ENCODE results near the gene EXOC6B. TPM values are rescaled to one million over a fixed set of nuclear protein-coding genes. Genes with fewer than 3 reads are reported as not detected.

EXOC6B gene
- total and polyA plus RNA-seq, 12 donors = 16.3 to 243 (median 144) TPM

DNA sequence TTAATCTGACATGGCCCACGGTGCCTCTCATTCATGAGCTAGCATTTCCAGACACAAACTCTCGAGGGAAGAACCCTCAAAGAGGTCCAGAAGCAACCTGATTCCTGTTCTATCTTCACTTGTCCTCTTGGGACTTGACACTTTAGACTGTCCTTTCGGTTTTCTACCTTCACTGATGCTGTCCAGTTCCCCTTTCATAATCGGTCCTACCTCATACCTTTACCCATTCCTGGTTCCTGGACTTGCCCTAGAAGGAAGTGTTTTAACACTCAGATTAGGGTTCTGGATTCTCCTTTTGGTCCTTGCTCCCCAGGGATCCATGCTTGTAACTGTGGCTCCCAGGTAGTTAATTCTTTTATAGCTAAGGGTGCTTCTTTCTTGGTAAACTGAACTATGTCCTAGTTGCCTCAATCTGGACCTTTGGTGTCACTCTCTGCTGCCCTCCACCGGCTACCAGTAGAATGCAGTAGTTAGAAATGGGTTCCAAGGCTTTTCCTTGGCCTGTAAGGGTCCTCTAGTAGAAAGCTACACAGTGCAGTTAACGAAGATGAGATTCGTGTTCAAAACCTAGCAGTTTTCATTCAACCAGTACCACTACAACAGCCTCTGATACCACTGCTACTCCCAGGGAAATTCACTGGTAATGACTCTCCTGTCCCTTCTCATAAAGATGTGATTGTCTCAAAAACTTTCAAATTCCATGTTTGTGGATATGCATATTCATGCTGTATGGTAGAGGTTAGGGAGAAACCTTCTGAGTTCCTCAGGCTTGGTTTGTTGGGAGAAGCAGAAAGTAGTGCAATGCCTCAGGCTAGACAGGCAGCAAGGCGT is 500.0 kb downstream of the EXOC6B start:
- no peaks in the 10 kb centered on the region for H3K27me3 ChIP-seq
- ATAC-seq (peak in 1 of 8 donors; percentile 46), DNase-seq (no peak)
- 62 to 70% methylated on average over 8 of the region's 8 CpGs for WGBS, 2 donors
- intact Hi-C loops (cut with DNase I) = no loop called here
- TF ChIP-seq, protein P1, sequence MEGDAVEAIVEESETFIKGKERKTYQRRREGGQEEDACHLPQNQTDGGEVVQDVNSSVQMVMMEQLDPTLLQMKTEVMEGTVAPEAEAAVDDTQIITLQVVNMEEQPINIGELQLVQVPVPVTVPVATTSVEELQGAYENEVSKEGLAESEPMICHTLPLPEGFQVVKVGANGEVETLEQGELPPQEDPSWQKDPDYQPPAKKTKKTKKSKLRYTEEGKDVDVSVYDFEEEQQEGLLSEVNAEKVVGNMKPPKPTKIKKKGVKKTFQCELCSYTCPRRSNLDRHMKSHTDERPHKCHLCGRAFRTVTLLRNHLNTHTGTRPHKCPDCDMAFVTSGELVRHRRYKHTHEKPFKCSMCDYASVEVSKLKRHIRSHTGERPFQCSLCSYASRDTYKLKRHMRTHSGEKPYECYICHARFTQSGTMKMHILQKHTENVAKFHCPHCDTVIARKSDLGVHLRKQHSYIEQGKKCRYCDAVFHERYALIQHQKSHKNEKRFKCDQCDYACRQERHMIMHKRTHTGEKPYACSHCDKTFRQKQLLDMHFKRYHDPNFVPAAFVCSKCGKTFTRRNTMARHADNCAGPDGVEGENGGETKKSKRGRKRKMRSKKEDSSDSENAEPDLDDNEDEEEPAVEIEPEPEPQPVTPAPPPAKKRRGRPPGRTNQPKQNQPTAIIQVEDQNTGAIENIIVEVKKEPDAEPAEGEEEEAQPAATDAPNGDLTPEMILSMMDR (IDR thresholded peaks at IDR 0.05) = peak in 8 of 9 donors; percentile 7 to 64 (median 52)
- H3K4me1 ChIP-seq = peaks cover 0 to 12% (median 0%) of the 10 kb centered on the region in 9 donors
- H3K4me3 ChIP-seq = no peak overlapping the region
- H3K9me3 ChIP-seq = peaks cover 0 to 5% (median 0%) of the 10 kb centered on the region in 11 donors
- H3K27ac ChIP-seq = no peak overlapping the region
- no peaks in the 10 kb centered on the region for H3K36me3 ChIP-seq

DNA sequence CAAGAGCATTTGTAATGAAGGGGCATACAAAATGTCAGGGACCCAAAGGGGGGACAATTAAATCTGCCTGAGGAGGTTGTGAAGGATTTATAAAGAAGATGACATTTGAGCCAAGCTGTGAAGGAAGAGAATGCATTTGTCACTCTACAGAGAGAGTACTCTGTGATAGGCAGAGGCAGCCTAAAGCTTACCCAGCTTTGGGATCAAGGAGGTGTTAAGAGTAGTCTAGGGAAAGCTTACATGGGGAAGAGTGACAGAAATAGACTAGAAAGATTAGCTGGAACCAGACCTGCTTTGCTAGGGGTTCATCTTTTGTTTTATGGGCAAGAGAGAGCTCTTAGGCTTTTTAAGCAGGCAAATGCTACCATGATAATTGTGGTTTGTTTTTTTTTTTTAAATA is 509.1 kb downstream of the EXOC6B start:
- no peaks in the 10 kb centered on the region for H3K27me3 ChIP-seq
- H3K9me3 ChIP-seq = no peaks in the 10 kb centered on the region
- no peaks in the 10 kb centered on the region for H3K36me3 ChIP-seq
- intact Hi-C loops (cut with DNase I) = no loop called here
- peak in 5 of 8 donors; percentile 51 to 76 (median 59) for ATAC-seq
- DNase-seq = no peak
- no peak overlapping the region for H3K4me3 ChIP-seq
- TF ChIP-seq, protein P1 (IDR thresholded peaks at IDR 0.05) = no peak
- H3K4me1 ChIP-seq = peaks cover 0 to 22% (median 5%) of the 10 kb centered on the region in 9 donors
- no peak overlapping the region for H3K27ac ChIP-seq

DNA sequence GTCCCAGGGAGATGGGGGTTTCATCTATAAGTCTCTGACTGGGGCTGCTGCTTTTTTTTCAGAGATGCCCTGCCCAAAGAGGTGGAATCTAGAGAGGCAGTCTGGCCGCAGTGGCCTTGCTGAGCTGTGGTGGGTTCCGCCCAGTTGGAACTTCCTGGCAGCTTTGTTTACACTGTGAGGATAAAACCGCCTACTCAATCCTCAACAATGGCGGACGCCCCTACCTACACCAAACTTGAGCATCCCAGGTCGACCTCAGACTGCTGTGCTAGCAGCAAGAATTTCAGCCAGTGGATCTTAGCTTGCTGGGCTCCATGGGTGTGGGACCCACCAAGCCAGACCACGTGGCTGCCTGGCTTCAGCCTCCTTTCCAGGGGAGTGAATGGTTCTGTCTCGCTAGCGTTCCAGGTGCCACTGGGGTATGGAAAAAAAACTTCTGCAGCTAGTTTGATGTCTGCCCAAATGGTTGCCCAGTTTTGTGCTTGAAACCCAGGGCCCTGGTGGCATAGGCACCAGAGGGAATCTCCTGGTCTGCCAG is 525.6 kb downstream of the EXOC6B start:
- TF ChIP-seq, protein P1 (IDR thresholded peaks at IDR 0.05) = no peak
- intact Hi-C loops (cut with DNase I) = loop anchor here in 1 of 10 donors (5.0 kb wide), 1 partner anchor 268 kb away; no protein-coding TSS in a partner anchor
- Histone ChIP-seq H3K27ac (no peak overlapping the region), H3K27me3 (no peaks in the 10 kb centered on the region), H3K4me1 (peaks cover 0 to 3% (median 0%) of the 10 kb centered on the region in 9 donors), H3K9me3 (peaks cover 0 to 14% (median 0%) of the 10 kb centered on the region in 11 donors), H3K4me3 (no peak overlapping the region), H3K36me3 (no peaks in the 10 kb centered on the region)
- WGBS, 2 donors = 94% methylated on average over 9 of the region's 9 CpGs
- no peak for ATAC-seq
- DNase-seq = no peak

DNA sequence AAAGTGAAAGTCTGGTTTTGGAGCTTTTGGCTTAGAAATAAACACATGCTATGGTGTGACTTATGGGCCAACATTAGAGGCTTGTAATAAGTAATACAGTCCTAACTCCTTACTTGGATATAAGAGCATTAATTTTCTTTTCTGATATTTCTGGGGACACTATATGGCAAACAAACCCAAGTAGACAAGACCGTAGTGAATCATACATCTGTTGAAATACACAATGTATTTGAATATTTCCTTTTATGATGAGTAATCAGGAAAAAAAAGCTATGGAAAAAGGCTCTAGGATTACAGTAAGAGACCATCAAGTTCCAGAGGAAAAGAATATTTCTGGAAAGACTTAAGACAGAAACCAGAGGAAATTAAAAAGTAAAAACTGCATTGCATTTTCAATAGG is 532.2 kb downstream of the EXOC6B start:
- no peak for DNase-seq
- ATAC-seq = no peak
- intact Hi-C loops (cut with DNase I) = no loop called here

More for the DNA sequence above, 532.2 kb downstream of the EXOC6B start:
- Histone ChIP-seq H3K27ac (no peak overlapping the region), H3K9me3 (peaks cover 0 to 14% (median 0%) of the 10 kb centered on the region in 11 donors), H3K27me3 (no peaks in the 10 kb centered on the region), H3K36me3 (no peaks in the 10 kb centered on the region), H3K4me3 (no peak overlapping the region), H3K4me1 (peaks cover 0 to 5% (median 0%) of the 10 kb centered on the region in 9 donors)
- WGBS, 2 donors = 85% methylated on average over 1 of the region's 1 CpG
- TF ChIP-seq, protein P1 (IDR thresholded peaks at IDR 0.05) = no peak

Measured in heart right ventricle (tissue), 16 donors.